Keratinocyte (primary cell): ENCODE data around the gene ATP6V1A. TPM values are rescaled to one million over a fixed set of nuclear protein-coding genes. Genes with fewer than 3 reads are reported as not detected.

Experiments
- DNase-seq: peaks from one replicate; pipeline ENCODE4 v3.0.0-alpha.2; 2011; ENCODE audit warnings: low read depth, missing footprints, low spot score
- FAIRE-seq: peaks from 2 replicates; lab custom pipeline; 2011; peaks lifted over from hg19 to GRCh38; lab: Jason Lieb, UNC
- H2AFZ ChIP-seq: 2 replicates; pipeline ENCODE4 v1.6.0; 2012; ENCODE audit warnings: low read length, control low read depth, inconsistent platforms; ENCODE audit not compliant: control insufficient read depth
- H3K27ac ChIP-seq: 2 replicates; pipeline ENCODE4 v1.5.1; 2011; ENCODE audit warnings: low read length; ENCODE audit not compliant: control insufficient read depth, insufficient read depth
- H3K27me3 ChIP-seq: 3 replicates; pipeline ENCODE4 v1.6.0; 2011; ENCODE audit warnings: low read length; ENCODE audit not compliant: control insufficient read depth, insufficient read depth; ENCODE audit errors: extremely low read depth
- H3K36me3 ChIP-seq, 2 experiments: 2 replicates in 1 of 2; 3 replicates in 1 of 2; pipeline ENCODE4 v1.5.1; 2011; ENCODE audit warnings: low read length in 2 of 2, mild to moderate bottlenecking in 1 of 2; ENCODE audit not compliant: control insufficient read depth in 2 of 2, insufficient read depth in 2 of 2; ENCODE audit errors: extremely low read depth in 1 of 2
- H3K4me1 ChIP-seq: 3 replicates; pipeline ENCODE4 v1.5.1; 2011; ENCODE audit warnings: low read length; ENCODE audit not compliant: control insufficient read depth, insufficient read depth; ENCODE audit errors: extremely low read depth
- H3K4me2 ChIP-seq: 3 replicates; pipeline ENCODE4 v1.6.0; 2011; ENCODE audit warnings: low read depth, low read length; ENCODE audit not compliant: control insufficient read depth, insufficient read depth; ENCODE audit errors: extremely low read depth
- H3K4me3 ChIP-seq, 3 experiments: fragments of 200-600 bp in 1 of 3; sonication (generic) in 1 of 3; 2 replicates in 2 of 3; 3 replicates in 1 of 3; pipeline ENCODE4 v1.5.1; 2011 to 2016; ENCODE audit warnings: low read length in 3 of 3, mild to moderate bottlenecking in 3 of 3, control low read depth in 2 of 3, inconsistent platforms in 1 of 3, low read depth in 1 of 3, mixed read lengths in 1 of 3, mixed run types in 1 of 3, moderate library complexity in 1 of 3; ENCODE audit not compliant: control insufficient read depth in 2 of 3, insufficient read depth in 2 of 3; ENCODE audit errors: extremely low read depth in 1 of 3
- H3K79me2 ChIP-seq: 2 replicates; pipeline ENCODE4 v1.6.0; 2012; ENCODE audit warnings: low read length; ENCODE audit not compliant: control insufficient read depth, insufficient read depth
- H3K9ac ChIP-seq: 3 replicates; pipeline ENCODE4 v1.6.0; 2011; ENCODE audit warnings: low read length; ENCODE audit not compliant: control insufficient read depth, insufficient read depth; ENCODE audit errors: extremely low read depth
- H3K9me1 ChIP-seq: 3 replicates; pipeline ENCODE4 v1.6.0; 2011; ENCODE audit warnings: low read length; ENCODE audit not compliant: control insufficient read depth, insufficient read depth; ENCODE audit errors: extremely low read depth
- H3K9me3 ChIP-seq: 2 replicates; pipeline ENCODE4 v1.5.1; 2012; ENCODE audit warnings: low read depth, low read length; ENCODE audit not compliant: control insufficient read depth
- H4K20me1 ChIP-seq: 3 replicates; pipeline ENCODE4 v1.6.0; 2011; ENCODE audit warnings: low read length; ENCODE audit not compliant: control insufficient read depth, insufficient read depth; ENCODE audit errors: extremely low read depth
- CTCF ChIP-seq, 3 experiments: IDR thresholded peaks in 1 of 3; conservative IDR thresholded peaks in 1 of 3; optimal IDR thresholded peaks in 1 of 3; 2 replicates in 2 of 3; 3 replicates in 1 of 3; pipeline versions ENCODE3 to v1.5.1; 2011; ENCODE audit warnings: low read length in 3 of 3, mild to moderate bottlenecking in 3 of 3, moderate library complexity in 2 of 3, control low read depth in 1 of 3, inconsistent platforms in 1 of 3; ENCODE audit not compliant: insufficient read depth in 2 of 3; ENCODE audit errors: extremely low read depth in 1 of 3
- EZH2 ChIP-seq: IDR thresholded peaks from one replicate; pipeline ENCODE4 v1.6.1; 2012; ENCODE audit warnings: inconsistent platforms, mild to moderate bottlenecking, low read length, moderate library complexity
- dilution Hi-C: fragments of 300-500 bp; cut with MboI; formaldehyde crosslinking; loops from one replicate; pipeline ENCODE4 v1.7.0; 2020; ENCODE audit warnings: low sequenced_read_pairs; ENCODE audit not compliant: extremely low pct_ligation_motif_present
- polyA plus RNA-seq, 5 experiments: library from polyadenylated mRNA; depleted of rRNA in 3 of 5; stranded (reverse) in 3 of 5; stranded (forward) in 1 of 5; unstranded in 1 of 5; fragments of >200 nt; gene quantifications; 1 replicate in 1 of 5; 2 replicates in 3 of 5; 3 replicates in 1 of 5; pipeline versions ENCODE4 v1.2.1 to v1.2.3, GENCODE V29; 2011 to 2012; ENCODE audit warnings: missing spikeins in 2 of 5, low read depth in 1 of 5, low replicate concordance in 1 of 5

ATP6V1A gene
- polyA plus RNA-seq, 1 donor (not counting 4 experiments of a cell fraction or from before 2014, with no cell fraction given): 35.8 TPM

GRCh38 chr3:113795693-113796092 lies 48.9 kb downstream of the ATP6V1A start:
- Histone ChIP-seq H3K79me2 (no peaks in the 10 kb centered on the region), H3K9ac (no peak overlapping the region), H2AFZ (no peak overlapping the region), H3K4me2 (no peak overlapping the region), H4K20me1 (no peaks in the 10 kb centered on the region), H3K27me3 (no peaks in the 10 kb centered on the region), H3K27ac (no peak overlapping the region), H3K4me1 (no peaks in the 10 kb centered on the region), H3K9me1 (no peaks in the 10 kb centered on the region), H3K9me3 (no peaks in the 10 kb centered on the region), H3K4me3 (no peak overlapping the region), H3K36me3 (peaks cover 0 to 5% of the 10 kb centered on the region in 2 experiments)
- dilution Hi-C loops: no loop called here
- FAIRE-seq: no peak
- DNase-seq: no peak
- TF ChIP-seq EZH2: no peak
- no peak for TF ChIP-seq CTCF (optimal IDR thresholded peaks at IDR 0.05 in 1 of 3, IDR thresholded peaks at IDR 0.05 in 1 of 3, conservative IDR thresholded peaks at IDR 0.05 in 1 of 3; ENCODE audit: extremely low read depth in 1 of 3, insufficient read depth in 2 of 3, low read length in 3 of 3)

- FAIRE-seq: no peak
- no peaks in the 10 kb centered on the region for H3K9me1 ChIP-seq
- no peak overlapping the region for H2AFZ ChIP-seq
- dilution Hi-C loops: no loop called here
- no peaks in the 10 kb centered on the region for H3K4me1 ChIP-seq
- no peak overlapping the region for H3K9ac ChIP-seq
- no peak overlapping the region for H3K4me2 ChIP-seq
- TF ChIP-seq EZH2 (no peak), CTCF (optimal IDR thresholded peaks at IDR 0.05 in 1 of 3, IDR thresholded peaks at IDR 0.05 in 1 of 3, conservative IDR thresholded peaks at IDR 0.05 in 1 of 3; ENCODE audit: extremely low read depth in 1 of 3, insufficient read depth in 2 of 3, low read length in 3 of 3) (no peak)
- no peaks in the 10 kb centered on the region for H3K9me3 ChIP-seq
- peaks cover 5 to 18% of the 10 kb centered on the region in 2 experiments for H3K36me3 ChIP-seq
- no peaks in the 10 kb centered on the region for H3K79me2 ChIP-seq
- no peak overlapping the region for H3K4me3 ChIP-seq
- no peaks in the 10 kb centered on the region for H3K27me3 ChIP-seq
- H3K27ac ChIP-seq: no peak overlapping the region
- H4K20me1 ChIP-seq: no peaks in the 10 kb centered on the region
- no peak for DNase-seq
Observed at GRCh38 chr3:113802795-113803455, 56.1 kb downstream of the ATP6V1A start.
